GM21619 (cell line): Measurements from ENCODE around the gene BCAS1.
"Not testable (repeated sequence)": the region's sequence is repeated elsewhere in the genome, so short reads cannot be mapped to it uniquely, and the experiment has no call there.

Source experiments
- ATAC-seq: cut with Tn5 transposase; IDR thresholded peaks from one replicate; pipeline ENCODE4 v1.9.1; 2021; ENCODE audit not compliant: unreplicated experiment

The BCAS1 gene

GRCh38 chr20:54023406-54023805, 47.0 kb downstream of the BCAS1 start:
- no peak for ATAC-seq

GRCh38 chr20:54021446-54022235, 48.8 kb downstream of the BCAS1 start:
- no peak for ATAC-seq

GRCh38 chr20:54020868-54021267, 49.5 kb downstream of the BCAS1 start:
- ATAC-seq = no peak

GRCh38 chr20:54020348-54020747, 50.0 kb downstream of the BCAS1 start:
- no peak for ATAC-seq

GRCh38 chr20:54019585-54019984, 50.8 kb downstream of the BCAS1 start:
- ATAC-seq = no peak

- no peak for ATAC-seq
These were observed 51.3 kb downstream of the BCAS1 start for GRCh38 chr20:54019127-54019526.

GRCh38 chr20:54017846-54018245, 52.5 kb downstream of the BCAS1 start:
- peak; percentile 92 for ATAC-seq

GRCh38 chr20:54015496-54015895, 54.9 kb downstream of the BCAS1 start:
- no peak for ATAC-seq

- ATAC-seq = no peak
These were observed 56.0 kb downstream of the BCAS1 start for GRCh38 chr20:54014293-54014926.

- no peak for ATAC-seq
These were observed 56.9 kb downstream of the BCAS1 start for GRCh38 chr20:54013471-54013870.

GRCh38 chr20:54011346-54011745, 59.0 kb downstream of the BCAS1 start:
- ATAC-seq = no peak

- ATAC-seq = not testable (repeated sequence)
These were observed 64.2 kb downstream of the BCAS1 start for GRCh38 chr20:54006216-54006615.

GRCh38 chr20:54005524-54005923, 64.9 kb downstream of the BCAS1 start:
- no peak for ATAC-seq

- ATAC-seq = peak; percentile 98
These were observed 65.9 kb downstream of the BCAS1 start for GRCh38 chr20:54004445-54004844.

- no peak for ATAC-seq
These were observed 67.7 kb downstream of the BCAS1 start for GRCh38 chr20:54002741-54003140.

GRCh38 chr20:54002056-54002575, 68.3 kb downstream of the BCAS1 start:
- no peak for ATAC-seq

- ATAC-seq = no peak
These were observed 69.5 kb downstream of the BCAS1 start for GRCh38 chr20:54000914-54001313.

GRCh38 chr20:54000262-54000661, 70.1 kb downstream of the BCAS1 start:
- no peak for ATAC-seq

- no peak for ATAC-seq
These were observed 71.3 kb downstream of the BCAS1 start for GRCh38 chr20:53999077-53999476.

GRCh38 chr20:53996584-53997486, 73.6 kb downstream of the BCAS1 start:
- ATAC-seq = no peak

GRCh38 chr20:53995949-53996348, 74.4 kb downstream of the BCAS1 start:
- ATAC-seq = no peak
